SK-N-SH treated with all-trans-retinoic acid at 6 μM for 48 hours (cell line): ENCODE data around the gene TRMT1.

Experiments
- ATAC-seq: fragments of 200-7000 bp; cut with Tn5 transposase; 3 replicates; pipeline ENCODE4 v1.9.1; 2020; ENCODE audit warnings: mild to moderate bottlenecking, moderate library complexity
- ARNTL ChIP-seq: fragments of 450-650 bp; formaldehyde crosslinking; IDR thresholded peaks from 2 replicates; pipeline ENCODE4 v1.5.0; 2020; ENCODE audit warnings: low read depth, mild to moderate bottlenecking, moderate library complexity, borderline replicate concordance
- BACH2 ChIP-seq: fragments of 250-450 bp; sonication (Bioruptor Pico); IDR thresholded peaks from 2 replicates; pipeline ENCODE4 v1.9.0; 2021; ENCODE audit warnings: mild to moderate bottlenecking, borderline replicate concordance
- CREB5 ChIP-seq: fragments of 250-450 bp; sonication (Bioruptor Pico); IDR thresholded peaks from 2 replicates; pipeline ENCODE4 v1.5.1; 2020; ENCODE audit warnings: low read depth, mild to moderate bottlenecking, moderate library complexity
- CSDC2 ChIP-seq: fragments of 250-450 bp; sonication (Bioruptor Pico); IDR thresholded peaks from 2 replicates; pipeline ENCODE4 v1.5.0; 2020; ENCODE audit warnings: mild to moderate bottlenecking, moderate library complexity
- CSRNP3 ChIP-seq: fragments of 250-450 bp; sonication (Bioruptor Pico); IDR thresholded peaks from 2 replicates; pipeline ENCODE4 v1.5.1; 2021; ENCODE audit warnings: mild to moderate bottlenecking, moderate library complexity
- ESRRG ChIP-seq: fragments of 250-450 bp; sonication (Bioruptor Pico); IDR thresholded peaks from 2 replicates; pipeline ENCODE4 v1.6.1; 2021; ENCODE audit warnings: mild to moderate bottlenecking
- GLIS3 ChIP-seq: fragments of 250-450 bp; sonication (Bioruptor Pico); IDR thresholded peaks from 2 replicates; pipeline ENCODE4 v1.5.0; 2020; ENCODE audit warnings: mild to moderate bottlenecking, moderate library complexity
- OSR1 ChIP-seq: fragments of 250-450 bp; sonication (Bioruptor Pico); IDR thresholded peaks from 2 replicates; pipeline ENCODE4 v1.8.0; 2022; ENCODE audit warnings: moderate library complexity, mild to moderate bottlenecking, inconsistent platforms
- PATZ1 ChIP-seq: fragments of 250-450 bp; sonication (Bioruptor Pico); IDR thresholded peaks from 2 replicates; pipeline ENCODE4 v1.8.0; 2020; ENCODE audit warnings: mild to moderate bottlenecking, moderate library complexity, borderline replicate concordance
- POU6F1 ChIP-seq: fragments of 250-450 bp; sonication (Bioruptor Pico); IDR thresholded peaks from 2 replicates; pipeline ENCODE4 v1.8.0; 2021; ENCODE audit warnings: low read depth, mild to moderate bottlenecking, moderate library complexity, borderline replicate concordance
- PPARA ChIP-seq: fragments of 250-450 bp; sonication (Bioruptor Pico); IDR thresholded peaks from 2 replicates; pipeline ENCODE4 v1.5.0; 2020; ENCODE audit warnings: mild to moderate bottlenecking, borderline replicate concordance
- RARB ChIP-seq: fragments of 250-450 bp; sonication (Bioruptor Pico); IDR thresholded peaks from 2 replicates; pipeline ENCODE4 v1.8.0; 2021; ENCODE audit warnings: mild to moderate bottlenecking, moderate library complexity
- SNAI2 ChIP-seq: fragments of 250-450 bp; sonication (Bioruptor Pico); IDR thresholded peaks from 2 replicates; pipeline ENCODE4 v1.5.0; 2020; ENCODE audit warnings: mild to moderate bottlenecking, moderate library complexity
- TCF4 ChIP-seq: fragments of 250-450 bp; sonication (Bioruptor Pico); IDR thresholded peaks from 2 replicates; pipeline ENCODE4 v1.8.0; 2021; ENCODE audit warnings: mild to moderate bottlenecking, moderate library complexity, borderline replicate concordance
- TOX ChIP-seq: fragments of 250-450 bp; sonication (Bioruptor Pico); IDR thresholded peaks from 2 replicates; pipeline ENCODE4 v1.8.0; 2021; ENCODE audit warnings: mild to moderate bottlenecking, moderate library complexity, borderline replicate concordance
- TSHZ2 ChIP-seq: fragments of 250-450 bp; sonication (Bioruptor Pico); IDR thresholded peaks from 2 replicates; pipeline ENCODE4 v1.5.0; 2020; ENCODE audit warnings: mild to moderate bottlenecking, moderate library complexity
- ZC3H10 ChIP-seq: fragments of 250-450 bp; sonication (Bioruptor Pico); IDR thresholded peaks from 2 replicates; pipeline ENCODE4 v1.5.1; 2021; ENCODE audit warnings: mild to moderate bottlenecking, moderate library complexity
- ZFP3 ChIP-seq: fragments of 250-450 bp; sonication (Bioruptor Pico); IDR thresholded peaks from 2 replicates; pipeline ENCODE4 v1.5.0; 2020; ENCODE audit warnings: mild to moderate bottlenecking, moderate library complexity
- ZFP30 ChIP-seq: fragments of 450-650 bp; formaldehyde crosslinking; IDR thresholded peaks from 2 replicates; pipeline ENCODE4 v1.5.0; 2022; ENCODE audit warnings: mild to moderate bottlenecking, moderate library complexity
- ZNF70 ChIP-seq: fragments of 450-650 bp; formaldehyde crosslinking; IDR thresholded peaks from 2 replicates; pipeline ENCODE4 v1.5.0; 2020; ENCODE audit warnings: mild to moderate bottlenecking, moderate library complexity
- ZNF8 ChIP-seq: fragments of 450-650 bp; formaldehyde crosslinking; IDR thresholded peaks from 2 replicates; pipeline ENCODE4 v1.5.0; 2020; ENCODE audit warnings: mild to moderate bottlenecking, moderate library complexity

TRMT1 gene

GRCh38 chr19:13135068-13136062, 18.8 kb upstream of the TRMT1 start:
- TF ChIP-seq CSRNP3 (CRISPR knock-in tag) (no peak), BACH2 (CRISPR knock-in tag) (no peak), ESRRG (CRISPR knock-in tag) (no peak), GLIS3 (CRISPR knock-in tag) (no peak), TCF4 (CRISPR knock-in tag) (no peak), PATZ1 (CRISPR knock-in tag) (no peak), CREB5 (CRISPR knock-in tag) (no peak), TOX (no peak), ZC3H10 (CRISPR knock-in tag) (no peak), TSHZ2 (CRISPR knock-in tag) (no peak), ZFP3 (CRISPR knock-in tag) (no peak), ZNF70 (CRISPR knock-in tag) (no peak), PPARA (CRISPR knock-in tag) (no peak), ZFP30 (CRISPR knock-in tag) (no peak), ARNTL (CRISPR knock-in tag) (no peak), POU6F1 (CRISPR knock-in tag) (no peak)
- no peak for ATAC-seq

GRCh38 chr19:13134626-13135025, 18.1 kb upstream of the TRMT1 start:
- ATAC-seq: no peak
- no peak for TF ChIP-seq OSR1
- TF ChIP-seq PPARA (CRISPR knock-in tag): no peak
- no peak for TF ChIP-seq BACH2 (CRISPR knock-in tag)
- no peak for TF ChIP-seq CSDC2
- no peak for TF ChIP-seq SNAI2 (CRISPR knock-in tag)
- TF ChIP-seq ZC3H10 (CRISPR knock-in tag): no peak
- TF ChIP-seq PATZ1 (CRISPR knock-in tag): no peak
- TF ChIP-seq TOX: no peak
- no peak for TF ChIP-seq ZNF70 (CRISPR knock-in tag)
- no peak for TF ChIP-seq RARB (CRISPR knock-in tag)
- TF ChIP-seq ZFP30 (CRISPR knock-in tag): no peak
- no peak for TF ChIP-seq TCF4 (CRISPR knock-in tag)
- TF ChIP-seq CSRNP3 (CRISPR knock-in tag): no peak
- no peak for TF ChIP-seq ZNF8 (CRISPR knock-in tag)
- TF ChIP-seq ARNTL (CRISPR knock-in tag): no peak
- no peak for TF ChIP-seq CREB5 (CRISPR knock-in tag)
